Activated naive CD8-positive, alpha-beta T cell treated with anti-CD3 and anti-CD28 coated beads, Interleukin-2, amount 50 U/mL, for 24 hours (primary cell): ENCODE measurements around the gene TACR1.
"Not testable (repeated sequence)": the region's sequence is repeated elsewhere in the genome, so short reads cannot be mapped to it uniquely, and the experiment has no call there.

Source experiments
- ATAC-seq: fragments of 150-1000 bp; cut with Tn5 transposase; one replicate; pipeline ENCODE4 v1.10.0; 2021
- DNase-seq: peaks from one replicate; pipeline ENCODE4 v3.0.0; 2021
- H3K27ac Mint-ChIP-seq: one replicate; pipeline ENCODE4 v1.8.0; 2021; ENCODE audit warnings: mild to moderate bottlenecking, mixed read lengths
- H3K27me3 Mint-ChIP-seq: one replicate; pipeline ENCODE4 v1.8.0; 2021; ENCODE audit warnings: mixed read lengths
- H3K36me3 Mint-ChIP-seq: one replicate; pipeline ENCODE4 v1.8.0; 2021; ENCODE audit warnings: low read depth, mixed read lengths
- H3K4me1 Mint-ChIP-seq: one replicate; pipeline ENCODE4 v1.8.0; 2021; ENCODE audit warnings: mixed read lengths
- H3K4me3 Mint-ChIP-seq: one replicate; pipeline ENCODE4 v1.8.0; 2021; ENCODE audit warnings: mild to moderate bottlenecking, moderate library complexity, mixed read lengths
- H3K9me3 Mint-ChIP-seq: one replicate; pipeline ENCODE4 v1.8.0; 2021; ENCODE audit warnings: mixed read lengths

TACR1 gene

GRCh38 chr2:75174981-75175380 is 24.3 kb downstream of the TACR1 start:
- Mint-ChIP-seq H3K27me3 (no peaks in the 10 kb centered on the region), H3K4me1 (no peaks in the 10 kb centered on the region), H3K27ac (no peak overlapping the region), H3K36me3 (no peaks in the 10 kb centered on the region), H3K9me3 (no peaks in the 10 kb centered on the region), H3K4me3 (no peak overlapping the region)
- ATAC-seq, result no peak
- DNase-seq, result no peak

- no peak for ATAC-seq
- no peak overlapping the region for H3K27ac Mint-ChIP-seq
- peaks cover 3% of the 10 kb centered on the region for H3K9me3 Mint-ChIP-seq
- DNase-seq, result no peak
- H3K27me3 Mint-ChIP-seq, result no peaks in the 10 kb centered on the region
- no peaks in the 10 kb centered on the region for H3K36me3 Mint-ChIP-seq
- H3K4me3 Mint-ChIP-seq, result no peak overlapping the region
- H3K4me1 Mint-ChIP-seq, result no peaks in the 10 kb centered on the region
These were observed 24.8 kb downstream of the TACR1 start for GRCh38 chr2:75174519-75174918.

GRCh38 chr2:75173740-75174139 is 25.6 kb downstream of the TACR1 start:
- DNase-seq, result no peak
- Mint-ChIP-seq H3K4me1 (no peaks in the 10 kb centered on the region), H3K4me3 (no peak overlapping the region), H3K27ac (no peak overlapping the region), H3K27me3 (no peaks in the 10 kb centered on the region), H3K36me3 (no peaks in the 10 kb centered on the region), H3K9me3 (peaks cover 3% of the 10 kb centered on the region)
- ATAC-seq, result no peak

GRCh38 chr2:75171423-75171822 is 27.9 kb downstream of the TACR1 start:
- not testable (repeated sequence) for ATAC-seq, DNase-seq, H3K27me3 Mint-ChIP-seq, H3K36me3 Mint-ChIP-seq, H3K9me3 Mint-ChIP-seq, H3K27ac Mint-ChIP-seq, H3K4me1 Mint-ChIP-seq, H3K4me3 Mint-ChIP-seq

GRCh38 chr2:75170889-75171288 is 28.4 kb downstream of the TACR1 start:
- Mint-ChIP-seq H3K9me3 (peaks cover 3% of the 10 kb centered on the region), H3K4me1 (no peaks in the 10 kb centered on the region), H3K27me3 (no peaks in the 10 kb centered on the region), H3K4me3 (no peak overlapping the region), H3K36me3 (no peaks in the 10 kb centered on the region), H3K27ac (no peak overlapping the region)
- DNase-seq, result no peak
- ATAC-seq, result no peak

- H3K27ac Mint-ChIP-seq, result no peak overlapping the region
- no peaks in the 10 kb centered on the region for H3K4me1 Mint-ChIP-seq
- no peak overlapping the region for H3K4me3 Mint-ChIP-seq
- no peaks in the 10 kb centered on the region for H3K27me3 Mint-ChIP-seq
- ATAC-seq (no peak), DNase-seq (no peak)
- H3K36me3 Mint-ChIP-seq, result no peaks in the 10 kb centered on the region
- peaks cover 3% of the 10 kb centered on the region for H3K9me3 Mint-ChIP-seq
These were observed 31.1 kb downstream of the TACR1 start for GRCh38 chr2:75168186-75168585.

GRCh38 chr2:75166491-75166890 is 32.8 kb downstream of the TACR1 start:
- H3K4me3 Mint-ChIP-seq, result no peak overlapping the region
- H3K36me3 Mint-ChIP-seq, result no peaks in the 10 kb centered on the region
- no peak for DNase-seq
- no peaks in the 10 kb centered on the region for H3K4me1 Mint-ChIP-seq
- H3K9me3 Mint-ChIP-seq, result peaks cover 3% of the 10 kb centered on the region
- no peak for ATAC-seq
- H3K27ac Mint-ChIP-seq, result no peak overlapping the region
- H3K27me3 Mint-ChIP-seq, result no peaks in the 10 kb centered on the region

- Mint-ChIP-seq H3K27me3 (peaks cover 3% of the 10 kb centered on the region), H3K36me3 (no peaks in the 10 kb centered on the region), H3K9me3 (no peaks in the 10 kb centered on the region), H3K4me1 (no peaks in the 10 kb centered on the region), H3K4me3 (no peak overlapping the region), H3K27ac (no peak overlapping the region)
- DNase-seq (no peak), ATAC-seq (no peak)
These were observed 36.4 kb downstream of the TACR1 start for GRCh38 chr2:75162897-75163296.

- Mint-ChIP-seq H3K27ac (no peak overlapping the region), H3K27me3 (peaks cover 3% of the 10 kb centered on the region), H3K9me3 (no peaks in the 10 kb centered on the region), H3K4me3 (no peak overlapping the region), H3K36me3 (no peaks in the 10 kb centered on the region), H3K4me1 (no peaks in the 10 kb centered on the region)
- DNase-seq (no peak), ATAC-seq (no peak)
These were observed 37.1 kb downstream of the TACR1 start for GRCh38 chr2:75162259-75162658.

GRCh38 chr2:75157435-75157834 is 41.9 kb downstream of the TACR1 start:
- no peaks in the 10 kb centered on the region for H3K36me3 Mint-ChIP-seq
- no peak overlapping the region for H3K27ac Mint-ChIP-seq
- peaks cover 3% of the 10 kb centered on the region for H3K27me3 Mint-ChIP-seq
- H3K9me3 Mint-ChIP-seq, result no peaks in the 10 kb centered on the region
- H3K4me3 Mint-ChIP-seq, result no peak overlapping the region
- H3K4me1 Mint-ChIP-seq, result no peaks in the 10 kb centered on the region
- DNase-seq (no peak), ATAC-seq (no peak)

GRCh38 chr2:75155115-75155514 is 44.2 kb downstream of the TACR1 start:
- no peak for DNase-seq
- H3K36me3 Mint-ChIP-seq, result no peaks in the 10 kb centered on the region
- no peak for ATAC-seq
- no peaks in the 10 kb centered on the region for H3K4me1 Mint-ChIP-seq
- no peak overlapping the region for H3K27ac Mint-ChIP-seq
- H3K4me3 Mint-ChIP-seq, result no peak overlapping the region
- peaks cover 6% of the 10 kb centered on the region for H3K9me3 Mint-ChIP-seq
- peaks cover 3% of the 10 kb centered on the region for H3K27me3 Mint-ChIP-seq

GRCh38 chr2:75153221-75153620 is 46.1 kb downstream of the TACR1 start:
- Mint-ChIP-seq H3K27ac (no peak overlapping the region), H3K27me3 (no peaks in the 10 kb centered on the region), H3K4me3 (no peak overlapping the region), H3K9me3 (peaks cover 6% of the 10 kb centered on the region), H3K4me1 (peaks cover 2% of the 10 kb centered on the region), H3K36me3 (no peaks in the 10 kb centered on the region)
- ATAC-seq (no peak), DNase-seq (no peak)

- H3K27me3 Mint-ChIP-seq, H3K4me1 Mint-ChIP-seq, H3K36me3 Mint-ChIP-seq, H3K27ac Mint-ChIP-seq, H3K4me3 Mint-ChIP-seq, ATAC-seq, DNase-seq, H3K9me3 Mint-ChIP-seq: not testable (repeated sequence)
These were observed 47.1 kb downstream of the TACR1 start for GRCh38 chr2:75152243-75152642.

- not testable (repeated sequence) for ATAC-seq, DNase-seq, H3K27ac Mint-ChIP-seq, H3K36me3 Mint-ChIP-seq, H3K9me3 Mint-ChIP-seq, H3K27me3 Mint-ChIP-seq, H3K4me3 Mint-ChIP-seq, H3K4me1 Mint-ChIP-seq
These were observed 51.4 kb downstream of the TACR1 start for GRCh38 chr2:75147884-75148283.

- Mint-ChIP-seq H3K4me1 (peaks cover 2% of the 10 kb centered on the region), H3K27ac (no peak overlapping the region), H3K9me3 (peaks cover 6% of the 10 kb centered on the region), H3K27me3 (no peaks in the 10 kb centered on the region), H3K36me3 (no peaks in the 10 kb centered on the region), H3K4me3 (no peak overlapping the region)
- DNase-seq (no peak), ATAC-seq (no peak)
These were observed 52.6 kb downstream of the TACR1 start for GRCh38 chr2:75146606-75147332.

- not testable (repeated sequence) for H3K9me3 Mint-ChIP-seq, H3K27me3 Mint-ChIP-seq, H3K36me3 Mint-ChIP-seq, H3K27ac Mint-ChIP-seq, H3K4me3 Mint-ChIP-seq, ATAC-seq, DNase-seq, H3K4me1 Mint-ChIP-seq
These were observed 53.1 kb downstream of the TACR1 start for GRCh38 chr2:75146221-75146605.
